ENCODE data around the gene ASAH2. TPM values are rescaled to one million over a fixed set of nuclear protein-coding genes. Genes with fewer than 3 reads are reported as not detected.

ASAH2 gene
- total RNA-seq, 1 experiment from 2014 or later: 4.6 TPM

- DNase-seq: no peak
Observed at GRCh38 chr10:50286517-50286916, 35.2 kb upstream of the ASAH2 start.

More at GRCh38 chr10:50286517-50286916, 35.2 kb upstream of the ASAH2 start:
- no peak overlapping the region for H3K56ac ChIP-seq (ENCODE audit: insufficient read length, low read depth, low read length)
- no peaks in the 10 kb centered on the region for H3K23me2 ChIP-seq (ENCODE audit: insufficient read length, low read depth, low read length, poor library complexity, severe bottlenecking)
- Mint-ChIP-seq H3K4me3 (no peak overlapping the region), H3K9me3 (no peaks in the 10 kb centered on the region), H3K27me3 (ENCODE audit: low read depth) (peaks cover 2% of the 10 kb centered on the region), H3K4me1 (no peaks in the 10 kb centered on the region), H3K36me3 (ENCODE audit: insufficient read depth in 1 of 3, low read depth in 3 of 3) (no peaks in the 10 kb centered on the region), H3K27ac (no peak overlapping the region)
- H2BK15ac ChIP-seq (ENCODE audit: low read depth, low read length): no peak overlapping the region
- H2BK20ac ChIP-seq (ENCODE audit: low read depth, low read length, poor library complexity, severe bottlenecking): no peak overlapping the region
- no peak overlapping the region for H3K18ac ChIP-seq (ENCODE audit: insufficient read length, low read depth, low read length)
- H2BK12ac ChIP-seq (ENCODE audit: insufficient read length, low read depth, low read length): no peak overlapping the region
- no peak overlapping the region for H2BK120ac ChIP-seq (ENCODE audit: low read depth, low read length, poor library complexity, severe bottlenecking)
- no peak overlapping the region for H2AK5ac ChIP-seq (ENCODE audit: insufficient read length, low read length)
- H3K4me1 ChIP-seq (ENCODE audit: insufficient read depth, low read length): no peaks in the 10 kb centered on the region
- no peaks in the 10 kb centered on the region for H4K20me1 ChIP-seq (ENCODE audit: control insufficient read depth, insufficient read depth, insufficient read length)
- no peak overlapping the region for H2AFZ ChIP-seq (ENCODE audit: low read length)
- no peak overlapping the region for H4K91ac ChIP-seq (ENCODE audit: insufficient read length, low read depth, low read length)
- no peaks in the 10 kb centered on the region for H3K27me3 ChIP-seq (ENCODE audit: insufficient read depth, low read length)
- H3K9ac ChIP-seq (ENCODE audit: extremely low read depth, insufficient read length, low read length): no peak overlapping the region
- no peaks in the 10 kb centered on the region for H3K79me2 ChIP-seq (ENCODE audit: insufficient read depth, low read length)
- no peak overlapping the region for H2BK5ac ChIP-seq (ENCODE audit: insufficient read length, low read length)
- H4K5ac ChIP-seq (ENCODE audit: insufficient read length, low read depth, low read length): no peak overlapping the region
- no peak overlapping the region for H3K14ac ChIP-seq (ENCODE audit: insufficient read depth, low read length)
- no peak overlapping the region for H3K23ac ChIP-seq (ENCODE audit: insufficient read length, low read depth, low read length)
- no peaks in the 10 kb centered on the region for H3K79me1 ChIP-seq (ENCODE audit: insufficient read depth, low read depth, low read length, poor library complexity, severe bottlenecking)
- no peak overlapping the region for H3K4ac ChIP-seq (ENCODE audit: low read depth, low read length)
- H3K9me3 ChIP-seq (ENCODE audit: control insufficient read depth, low read depth, low read length): no peaks in the 10 kb centered on the region
- H3T11ph ChIP-seq (ENCODE audit: low read length): no peak overlapping the region
- H4K8ac ChIP-seq (replicated peaks; ENCODE audit: insufficient read length, low read depth, low read length): no peak overlapping the region
- H3K27ac ChIP-seq (ENCODE audit: insufficient read length, low read depth, low read length): no peak overlapping the region
- no peak for TF ChIP-seq CTCF (conservative IDR thresholded peaks at IDR 0.05)
- WGBS (ENCODE audit: extremely low coverage, insufficient read length, low lambda C conversion rate): 100% methylated on average over 1 of the region's 2 CpGs
- H3K4me2 ChIP-seq (ENCODE audit: insufficient read depth, insufficient read length, low read length): no peak overlapping the region
